ENCODE measurements around the gene PRPF8.

DNA sequence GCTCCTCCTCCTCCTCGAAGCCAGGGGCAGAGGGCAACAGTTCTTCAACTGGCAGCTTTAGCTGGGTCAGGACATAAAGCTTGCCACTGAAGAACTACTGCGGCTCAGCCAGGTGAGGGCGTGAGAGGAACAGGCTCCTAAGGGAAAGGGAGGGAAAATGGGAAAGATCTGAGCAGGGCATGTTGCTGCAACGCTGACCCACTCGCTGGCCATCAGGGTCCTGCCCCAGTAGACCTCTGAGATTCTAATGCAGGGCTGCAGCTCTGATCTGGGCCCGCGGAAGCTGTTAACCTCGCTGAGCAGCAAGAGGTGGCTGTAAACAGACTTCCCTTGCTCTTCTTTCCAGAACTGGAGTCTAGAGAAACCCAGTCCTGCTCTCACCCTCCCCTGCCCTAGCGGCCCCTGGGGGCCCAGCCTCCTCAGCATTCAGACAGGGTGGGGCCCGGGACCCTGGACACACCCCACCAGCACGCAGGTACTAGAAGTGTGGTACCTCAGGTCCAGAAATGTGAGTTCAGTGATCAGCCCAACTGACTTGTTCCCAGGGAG, 29.3 kb upstream of the PRPF8 start:
- TF ChIP-seq ELF1 (IDR thresholded peaks at IDR 0.05) (no peak), EZH2phosphoT487 (IDR thresholded peaks at IDR 0.05; ENCODE audit: borderline replicate concordance, low read depth) (no peak), EP300 (IDR thresholded peaks at IDR 0.05; ENCODE audit: borderline replicate concordance in 1 of 2, low read depth in 1 of 2, low read length in 1 of 2) (no peak), RFX5 (IDR thresholded peaks at IDR 0.05; ENCODE audit: low read length) (no peak), NFIC (IDR thresholded peaks at IDR 0.05; ENCODE audit: borderline replicate concordance) (no peak)
- TF ChIP-seq, protein P1, sequence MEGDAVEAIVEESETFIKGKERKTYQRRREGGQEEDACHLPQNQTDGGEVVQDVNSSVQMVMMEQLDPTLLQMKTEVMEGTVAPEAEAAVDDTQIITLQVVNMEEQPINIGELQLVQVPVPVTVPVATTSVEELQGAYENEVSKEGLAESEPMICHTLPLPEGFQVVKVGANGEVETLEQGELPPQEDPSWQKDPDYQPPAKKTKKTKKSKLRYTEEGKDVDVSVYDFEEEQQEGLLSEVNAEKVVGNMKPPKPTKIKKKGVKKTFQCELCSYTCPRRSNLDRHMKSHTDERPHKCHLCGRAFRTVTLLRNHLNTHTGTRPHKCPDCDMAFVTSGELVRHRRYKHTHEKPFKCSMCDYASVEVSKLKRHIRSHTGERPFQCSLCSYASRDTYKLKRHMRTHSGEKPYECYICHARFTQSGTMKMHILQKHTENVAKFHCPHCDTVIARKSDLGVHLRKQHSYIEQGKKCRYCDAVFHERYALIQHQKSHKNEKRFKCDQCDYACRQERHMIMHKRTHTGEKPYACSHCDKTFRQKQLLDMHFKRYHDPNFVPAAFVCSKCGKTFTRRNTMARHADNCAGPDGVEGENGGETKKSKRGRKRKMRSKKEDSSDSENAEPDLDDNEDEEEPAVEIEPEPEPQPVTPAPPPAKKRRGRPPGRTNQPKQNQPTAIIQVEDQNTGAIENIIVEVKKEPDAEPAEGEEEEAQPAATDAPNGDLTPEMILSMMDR (IDR thresholded peaks at IDR 0.05) = peak; percentile 35
